GM18508 (cell line): ENCODE data around the gene DIAPH2.

ENCODE experiments used
- ATAC-seq: cut with Tn5 transposase; IDR thresholded peaks from one replicate; pipeline ENCODE4 v1.9.1; 2021; ENCODE audit warnings: moderate number of reproducible peaks; ENCODE audit not compliant: insufficient read depth, unreplicated experiment

Gene DIAPH2

DNA sequence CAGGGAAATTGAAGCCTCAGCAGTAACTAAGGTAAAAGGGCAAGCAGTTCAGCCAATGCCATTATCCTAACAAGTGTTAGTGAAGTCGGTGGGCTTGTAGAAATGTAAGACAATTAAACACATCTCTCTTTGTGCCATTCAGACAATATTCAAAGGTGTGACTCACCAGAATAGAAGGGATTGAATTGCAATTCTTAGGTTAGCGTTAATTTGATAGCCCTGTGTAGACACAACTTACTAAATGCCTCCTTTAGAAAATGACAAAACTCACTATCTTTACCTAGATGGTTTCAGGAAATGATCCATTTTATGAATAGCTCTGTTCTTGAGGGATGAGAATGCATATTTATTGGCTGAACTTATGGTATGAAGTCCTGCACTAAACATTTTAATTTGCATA lies 234.2 kb downstream of the DIAPH2 start:
- no peak for ATAC-seq

DNA sequence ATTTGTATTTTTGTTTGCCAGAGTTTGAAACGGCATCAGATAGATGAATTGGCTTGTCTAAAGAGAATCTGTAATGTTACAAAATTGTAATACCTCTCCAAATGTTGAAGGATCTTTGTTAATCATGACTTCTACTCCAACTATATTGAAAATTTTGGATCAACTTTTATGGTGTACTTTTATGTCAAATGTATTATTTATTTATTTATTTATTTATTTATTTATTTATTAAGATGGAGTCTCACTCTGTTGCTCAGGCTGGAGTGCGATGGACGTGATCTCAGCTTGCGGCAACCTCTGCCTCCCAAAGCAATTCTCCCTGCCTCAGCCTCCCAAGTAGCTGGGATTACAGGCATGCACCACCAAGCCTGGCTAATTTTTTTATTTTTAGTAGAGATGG lies 235.0 kb downstream of the DIAPH2 start:
- ATAC-seq: no peak

DNA sequence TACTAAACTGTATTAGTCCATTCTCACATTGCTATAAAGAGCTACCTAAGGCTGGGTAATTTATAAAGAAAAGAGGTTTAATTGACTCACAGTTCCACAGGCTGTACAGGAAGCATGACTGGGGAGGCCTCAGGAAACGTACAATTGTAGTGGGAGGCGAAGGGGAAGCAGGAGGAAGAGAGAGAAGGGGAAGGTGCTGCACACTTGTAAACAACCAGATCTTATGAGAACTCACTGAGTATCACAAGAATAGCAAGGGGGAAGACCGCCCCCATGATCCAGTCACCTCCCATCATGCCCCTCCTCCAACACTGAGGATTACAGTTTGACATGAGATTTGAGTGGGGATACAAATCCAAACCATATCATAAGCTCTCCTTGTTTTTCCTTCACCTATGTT lies 239.9 kb downstream of the DIAPH2 start:
- no peak for ATAC-seq

DNA sequence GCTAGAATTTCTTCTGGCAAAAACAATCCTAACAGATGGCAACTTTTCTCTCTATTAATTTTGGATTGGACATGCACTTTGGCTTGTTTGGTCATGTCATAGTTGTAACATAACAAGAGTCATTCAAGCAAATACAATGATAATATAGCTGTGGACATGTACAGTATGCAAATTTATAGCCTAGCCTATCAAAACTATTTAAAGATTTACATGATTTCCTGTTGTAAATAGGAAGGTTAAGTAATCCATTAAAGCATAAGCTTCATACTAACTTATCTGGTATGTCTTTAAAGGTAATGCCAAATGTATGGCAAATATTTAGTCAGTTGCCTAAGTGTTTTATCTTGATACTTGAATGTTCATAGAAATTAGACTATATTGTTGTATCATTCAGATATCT lies 244.4 kb downstream of the DIAPH2 start:
- ATAC-seq: no peak

DNA sequence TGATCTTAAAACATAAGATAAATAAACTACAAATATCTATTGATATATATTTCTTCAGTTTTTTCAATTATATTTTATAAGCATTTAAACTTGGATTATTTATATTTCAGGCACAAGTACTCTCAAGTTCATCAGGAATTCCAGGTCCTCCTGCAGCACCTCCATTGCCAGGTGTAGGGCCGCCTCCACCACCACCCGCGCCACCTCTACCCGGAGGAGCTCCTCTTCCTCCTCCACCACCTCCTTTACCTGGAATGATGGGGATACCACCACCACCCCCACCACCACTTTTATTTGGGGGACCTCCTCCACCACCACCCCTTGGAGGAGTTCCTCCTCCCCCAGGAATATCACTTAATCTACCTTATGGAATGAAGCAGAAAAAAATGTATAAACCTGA lies 273.1 kb downstream of the DIAPH2 start:
- no peak for ATAC-seq

DNA sequence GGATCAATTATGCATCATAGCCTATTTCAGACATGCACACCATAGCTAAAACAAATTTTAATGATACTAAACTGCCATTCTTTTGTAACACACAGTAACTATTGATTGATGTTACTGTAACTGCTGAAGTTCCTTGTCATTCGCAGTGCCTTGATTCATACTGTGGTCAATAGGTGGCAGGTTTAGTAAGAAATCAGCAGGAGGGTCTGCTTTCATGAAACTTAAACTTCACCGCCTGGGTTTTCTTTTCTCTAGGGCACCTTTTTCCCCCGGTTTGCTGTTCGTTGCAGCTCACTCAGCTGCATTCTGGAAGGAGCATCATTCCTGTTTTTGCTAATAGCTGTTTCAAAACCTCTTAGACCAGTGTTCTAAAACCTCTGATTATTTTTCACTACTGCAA lies 287.2 kb downstream of the DIAPH2 start:
- ATAC-seq: no peak

DNA sequence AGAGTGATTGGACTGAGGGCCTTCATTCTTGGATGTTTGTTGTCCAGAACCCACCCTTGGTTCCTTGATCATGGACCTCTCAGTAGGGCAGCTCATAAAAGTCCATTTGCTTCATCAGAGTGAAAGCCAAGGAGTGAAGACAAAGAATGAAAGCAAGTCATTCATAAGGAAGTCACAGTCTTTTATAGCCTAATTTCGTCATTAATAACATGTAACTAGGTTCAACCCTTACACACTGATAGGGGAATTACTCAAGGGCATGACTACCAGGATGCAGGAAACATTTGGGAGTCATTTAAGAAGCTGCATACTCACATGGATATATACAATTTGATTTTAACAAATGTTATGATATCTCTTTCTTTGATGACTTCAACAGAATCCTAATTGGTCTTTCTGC lies 294.3 kb downstream of the DIAPH2 start:
- ATAC-seq: no peak

DNA sequence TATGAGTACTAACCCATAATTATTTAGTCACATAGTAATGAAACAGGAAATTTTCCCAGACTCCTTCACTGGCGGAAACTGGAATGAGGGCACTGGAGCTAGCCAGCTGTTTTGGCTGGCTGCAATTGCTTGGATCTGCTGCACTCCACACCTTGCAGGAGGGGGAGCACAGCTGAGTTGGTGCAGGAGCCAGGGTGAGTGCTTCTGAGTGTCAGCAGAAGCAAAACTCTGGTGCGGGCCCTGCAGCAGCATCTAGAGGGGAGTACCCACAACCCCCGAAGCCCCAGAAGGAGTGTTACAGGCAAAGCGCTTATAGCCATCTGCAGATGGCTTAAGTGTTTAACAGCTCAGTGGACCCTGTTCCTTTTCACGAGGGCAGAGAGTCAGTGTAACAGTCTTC lies 295.1 kb downstream of the DIAPH2 start:
- no peak for ATAC-seq

DNA sequence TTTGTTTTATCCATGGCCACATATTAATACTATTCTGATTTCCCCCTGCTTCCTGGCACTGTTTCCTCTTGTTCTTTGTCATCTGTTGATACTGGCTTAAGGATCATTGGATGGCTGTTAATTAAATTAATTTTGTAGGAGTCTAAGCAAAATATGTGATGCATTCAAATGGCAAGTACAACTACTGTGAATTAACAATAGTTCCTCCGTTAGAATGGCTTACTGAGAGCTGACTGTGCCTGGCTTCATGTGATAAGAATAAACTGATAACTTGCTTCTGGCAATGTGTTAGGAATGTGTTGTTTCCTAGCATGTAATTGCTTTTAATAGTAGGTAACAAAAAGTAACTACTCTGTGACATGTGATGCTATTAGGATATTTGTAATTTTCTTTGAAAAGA lies 297.5 kb downstream of the DIAPH2 start:
- no peak for ATAC-seq

DNA sequence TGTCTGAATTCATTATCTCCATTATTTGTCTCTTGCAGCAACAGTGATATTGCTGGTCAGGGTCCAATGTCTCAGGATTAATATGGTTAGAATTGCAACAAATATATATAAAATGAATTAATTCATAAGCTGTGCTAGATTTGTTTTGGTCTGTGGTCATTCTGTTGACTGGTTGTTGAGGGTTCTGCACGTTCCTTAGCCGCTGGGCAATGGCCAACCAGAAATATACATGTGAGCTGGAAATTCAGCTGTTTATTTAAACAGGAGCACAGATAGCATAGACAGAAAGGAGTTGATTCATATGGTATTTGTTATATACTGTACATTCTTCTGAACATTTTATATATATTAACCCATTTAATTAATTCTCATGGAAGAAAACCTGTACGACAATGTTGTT lies 299.9 kb downstream of the DIAPH2 start:
- no peak for ATAC-seq

DNA sequence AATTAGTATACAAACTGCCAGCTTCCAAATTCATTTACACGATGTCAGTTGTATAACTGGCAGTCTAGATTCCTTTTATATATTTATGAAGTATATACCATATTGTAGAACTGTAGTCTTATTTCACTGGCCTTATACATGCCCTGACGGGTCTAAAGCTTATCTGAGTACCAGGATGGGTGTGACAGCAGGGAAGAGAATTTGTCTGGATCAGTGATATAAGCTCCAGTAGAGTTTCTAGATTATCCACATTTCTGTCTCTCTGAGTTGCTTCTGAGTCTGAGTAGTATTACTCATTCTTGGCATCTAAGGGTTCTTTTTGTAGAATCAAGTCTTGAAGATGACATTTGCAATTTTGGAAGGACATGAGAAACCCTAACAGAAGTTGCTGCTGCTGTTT lies 300.4 kb downstream of the DIAPH2 start:
- no peak for ATAC-seq

DNA sequence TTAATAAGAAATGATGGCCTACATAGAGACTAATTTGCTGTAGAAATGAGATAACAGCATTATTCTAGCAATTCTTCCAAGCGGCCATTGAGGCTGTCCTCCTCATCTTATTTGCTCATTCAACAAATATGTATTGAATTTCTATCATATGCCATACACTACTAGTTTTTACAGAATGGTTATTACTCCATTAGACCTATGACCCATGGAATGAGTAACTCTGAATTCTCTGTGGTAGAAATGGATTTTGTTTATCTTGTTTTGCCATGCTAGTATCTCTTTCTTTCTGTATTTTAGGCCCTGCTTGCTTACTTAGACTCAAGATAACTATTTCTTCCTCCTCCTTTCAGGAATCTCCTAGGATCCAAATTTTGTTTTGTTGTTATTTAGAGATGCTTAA lies 302.6 kb downstream of the DIAPH2 start:
- ATAC-seq: no peak

DNA sequence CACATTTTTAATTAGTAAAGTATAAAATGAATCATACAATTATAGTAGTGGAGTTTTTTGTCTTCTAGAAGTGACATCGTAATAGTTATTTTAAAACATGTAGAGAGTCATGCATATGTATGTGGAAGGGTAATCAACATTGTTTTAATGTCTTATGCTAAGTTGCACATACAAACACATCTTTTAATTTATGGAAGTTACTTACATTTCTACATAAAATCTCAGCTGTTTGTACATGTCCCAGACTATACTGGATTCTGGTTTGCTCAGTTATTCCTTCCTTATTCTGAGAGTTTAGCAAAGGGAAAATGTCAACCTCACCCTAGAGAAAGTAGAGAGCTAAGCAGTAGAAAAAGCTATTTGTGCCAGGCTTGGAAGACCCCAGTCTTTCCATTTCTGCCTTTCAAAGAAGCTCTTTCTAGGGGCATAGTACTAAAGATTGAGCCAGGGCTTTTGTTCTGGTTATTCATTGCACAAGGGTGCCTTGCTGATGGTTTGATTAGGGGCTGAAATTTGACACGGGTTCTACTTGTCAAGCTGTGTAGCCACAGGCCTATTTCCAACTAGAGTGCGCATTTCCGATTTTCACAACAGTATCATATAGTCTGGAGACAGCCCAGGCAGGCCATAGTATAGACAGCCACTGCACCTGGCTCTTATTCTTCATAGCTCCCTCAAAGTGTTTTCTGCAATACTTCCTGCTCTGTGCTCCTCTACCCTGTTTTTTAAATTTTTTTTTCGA lies 305.4 kb downstream of the DIAPH2 start:
- ATAC-seq: no peak

DNA sequence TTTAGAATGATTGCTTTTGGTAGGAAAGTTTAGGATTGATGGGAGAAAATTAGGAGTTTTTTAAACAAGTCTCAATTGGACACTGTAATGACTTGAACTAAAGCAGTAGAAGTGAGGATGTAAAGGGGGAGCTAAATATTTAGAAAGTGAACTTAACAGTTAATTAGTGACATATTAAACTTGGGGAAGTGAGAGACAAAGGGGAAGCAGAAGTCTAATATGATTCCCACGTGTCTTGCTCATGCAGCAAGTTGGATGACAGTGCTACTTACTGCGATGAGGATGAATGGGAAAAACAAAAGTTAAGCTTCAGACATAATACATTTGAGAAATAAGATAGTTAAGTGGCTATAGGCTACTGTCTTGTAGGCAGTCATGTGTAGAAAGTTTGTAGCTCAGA lies 309.5 kb downstream of the DIAPH2 start:
- no peak for ATAC-seq

DNA sequence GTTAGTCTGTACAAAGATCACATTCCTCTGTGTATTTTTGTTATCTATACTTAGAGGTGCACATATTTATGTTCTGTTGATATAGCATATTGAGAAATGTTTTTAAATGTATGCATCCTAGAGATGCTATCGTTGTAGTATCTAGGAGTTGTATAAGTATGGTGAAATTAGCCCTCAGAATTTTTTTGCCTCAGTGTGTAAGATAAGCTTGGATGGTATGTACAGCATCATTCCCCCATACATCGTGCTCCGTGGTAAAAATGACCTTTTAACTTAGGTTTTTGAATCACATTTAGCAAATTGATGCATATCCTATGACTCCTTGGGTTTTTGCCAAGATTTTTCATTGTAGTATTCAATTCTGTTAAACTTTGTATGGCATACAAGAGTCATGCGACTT lies 312.6 kb downstream of the DIAPH2 start:
- no peak for ATAC-seq

DNA sequence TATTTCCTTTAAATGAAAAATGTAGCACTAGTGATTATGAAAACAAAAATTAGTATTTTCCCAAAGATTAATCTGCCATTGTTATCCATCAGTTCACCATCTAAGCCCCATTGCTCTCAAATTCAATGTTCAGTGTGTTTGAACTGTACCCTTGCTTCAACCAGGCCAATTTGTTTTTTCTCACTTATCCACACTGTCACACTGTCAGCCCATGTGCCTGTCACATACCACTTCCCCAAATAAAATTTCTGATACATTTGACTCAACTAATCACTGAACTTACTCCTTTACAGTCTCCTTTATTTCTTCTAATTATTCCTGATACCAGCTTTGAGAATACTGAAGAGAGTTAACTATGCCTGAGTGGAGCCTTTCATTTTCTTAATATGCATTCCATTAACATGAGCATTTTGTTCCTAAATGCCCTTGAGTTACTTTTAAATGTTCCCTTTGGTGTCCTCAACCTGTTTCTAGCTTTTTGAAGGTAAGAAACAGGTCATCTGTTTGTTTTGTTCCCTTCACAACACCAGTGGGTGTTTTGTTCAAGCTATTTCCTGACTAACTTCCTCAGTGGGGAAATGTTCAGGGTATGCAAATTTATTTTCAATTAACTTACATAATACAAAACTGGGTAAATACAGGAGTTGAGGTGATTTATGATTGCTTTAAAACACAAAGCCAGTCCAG lies 316.2 kb downstream of the DIAPH2 start:
- no peak for ATAC-seq

DNA sequence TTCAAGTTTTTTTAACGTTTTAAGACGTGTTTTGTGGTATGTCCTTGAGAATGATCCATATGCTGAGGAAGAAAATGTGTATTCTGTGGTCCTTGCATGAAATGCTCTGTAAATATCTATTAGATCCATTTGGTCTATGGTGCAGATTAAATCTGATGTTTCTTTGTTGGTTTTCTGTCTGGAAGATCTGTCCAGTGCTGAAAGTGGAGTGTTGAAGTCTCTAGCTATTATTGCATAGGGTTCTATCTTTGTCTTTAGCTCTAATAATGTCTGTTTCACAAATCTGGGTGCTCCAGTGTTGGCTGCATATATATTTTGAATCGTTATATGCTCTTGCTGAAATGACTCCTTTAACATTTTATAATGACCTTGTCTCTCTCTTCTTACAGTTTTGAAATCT lies 321.5 kb downstream of the DIAPH2 start:
- ATAC-seq: no peak

DNA sequence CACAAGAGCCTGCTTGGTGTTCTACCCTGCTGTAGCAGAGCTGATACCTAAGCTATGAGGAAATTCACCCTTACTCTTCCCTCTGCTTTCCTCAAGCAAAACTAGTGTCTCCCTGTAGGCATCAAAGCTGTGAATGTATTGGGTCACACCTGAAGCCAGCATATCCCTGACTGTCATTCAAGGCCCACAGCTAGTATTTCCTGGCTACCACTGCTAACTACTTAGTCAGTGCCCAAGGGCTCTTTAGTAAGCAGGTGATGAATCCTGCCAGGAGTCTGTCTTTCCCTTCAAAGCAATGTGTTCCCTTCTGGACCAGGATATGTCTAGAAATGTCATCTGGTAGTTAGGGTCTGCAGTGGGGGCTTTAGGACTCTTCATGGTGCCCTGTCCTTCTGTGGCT lies 324.7 kb downstream of the DIAPH2 start:
- ATAC-seq: no peak

DNA sequence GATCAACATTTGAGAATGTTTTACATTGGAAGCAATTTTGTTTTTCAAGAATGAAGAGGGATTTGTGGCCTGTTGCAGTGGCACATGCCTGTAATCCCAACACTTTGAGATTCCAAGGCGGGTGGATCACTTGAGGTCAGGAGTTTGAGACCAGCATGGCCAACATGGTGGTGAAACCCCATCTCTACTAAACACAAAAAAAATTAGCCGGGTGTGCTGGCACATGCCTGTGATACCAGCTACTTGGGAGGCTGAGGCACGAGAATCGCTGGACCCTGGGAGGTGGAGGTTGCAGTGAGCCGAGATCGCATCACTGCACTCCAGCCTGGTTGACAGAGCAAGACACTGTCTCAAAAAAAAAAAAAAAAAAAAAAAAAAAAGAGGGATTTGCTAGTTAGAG lies 326.9 kb downstream of the DIAPH2 start:
- no peak for ATAC-seq

DNA sequence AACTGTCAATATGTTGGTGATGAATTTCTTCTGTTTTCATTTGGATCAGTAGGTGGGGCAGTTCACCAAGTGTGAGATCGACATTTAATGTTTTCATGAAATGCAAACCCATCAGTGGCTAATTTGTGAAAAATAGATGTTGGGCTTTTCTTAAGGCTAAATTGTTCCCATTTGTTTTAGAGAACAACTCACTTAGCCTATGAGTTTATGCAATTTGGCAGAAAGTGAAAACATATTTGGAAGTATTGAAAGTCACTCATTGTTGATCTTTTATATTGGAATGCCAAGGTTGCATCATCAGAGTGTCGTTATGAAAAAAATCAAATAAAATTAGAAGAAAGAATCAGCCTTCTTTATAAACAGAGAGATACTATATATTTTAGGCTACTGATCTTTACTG lies 331.5 kb downstream of the DIAPH2 start:
- no peak for ATAC-seq

DNA sequence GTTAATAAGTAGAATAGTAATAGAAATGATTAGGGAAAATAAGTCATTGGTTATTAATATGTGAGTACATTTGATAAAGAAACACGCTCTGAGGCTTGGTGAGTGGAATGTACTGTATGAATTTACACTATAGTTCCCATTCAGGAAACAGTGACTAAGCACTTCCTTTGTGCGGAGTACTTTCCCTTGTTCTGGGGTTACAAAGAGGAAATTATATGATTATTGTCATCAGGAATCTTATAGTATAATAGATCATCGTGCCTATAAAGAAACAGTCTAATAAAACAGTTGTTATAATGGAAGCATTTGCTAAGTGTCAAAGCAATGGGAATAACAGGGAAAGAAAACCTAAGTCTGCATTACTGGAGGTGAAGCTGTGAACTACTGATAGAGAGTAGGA lies 337.0 kb downstream of the DIAPH2 start:
- no peak for ATAC-seq

DNA sequence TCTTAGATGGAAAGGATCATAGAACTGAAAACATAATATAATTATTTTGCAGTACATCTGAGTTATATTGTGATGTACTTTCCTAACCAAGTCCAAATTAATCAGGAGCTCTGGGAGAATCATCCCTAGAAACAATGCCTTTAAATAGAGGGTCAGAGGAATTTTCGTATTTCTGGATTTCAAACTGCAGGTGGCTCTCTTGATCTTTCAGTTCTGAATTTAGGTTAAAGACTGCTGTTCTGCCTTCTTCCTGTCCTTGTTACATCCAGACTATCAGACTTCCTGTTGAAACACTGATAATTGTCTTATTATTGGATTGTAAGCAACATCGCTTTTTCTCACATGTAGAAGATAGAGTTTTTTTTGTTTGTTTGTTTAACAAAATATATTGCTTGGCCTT lies 341.8 kb downstream of the DIAPH2 start:
- no peak for ATAC-seq
